Spinal cord (tissue), 10 donors: ENCODE results near the gene RNASEL. TPM values are rescaled to one million over a fixed set of nuclear protein-coding genes. Genes with fewer than 3 reads are reported as not detected.

Source experiments
- DNase-seq, 6 donors: peaks; one replicate each; pipeline versions ENCODE4 v3.0.0 to v3.0.0-alpha.2; 2013 to 2015; ENCODE audit warnings: low spot score in 6 of 6, low read depth in 4 of 6
- H3K27ac ChIP-seq: one replicate; pipeline ENCODE4 v1.5.1; 2013; ENCODE audit warnings: low read depth, low read length, control low read depth
- H3K27me3 ChIP-seq: one replicate; pipeline ENCODE4 v1.6.1; 2013; ENCODE audit warnings: low read length; ENCODE audit not compliant: control insufficient read depth, insufficient read depth
- H3K36me3 ChIP-seq: one replicate; pipeline ENCODE4 v1.6.1; 2013; ENCODE audit warnings: low read length; ENCODE audit not compliant: control insufficient read depth, insufficient read depth
- H3K4me1 ChIP-seq: one replicate; pipeline ENCODE4 v1.6.1; 2013; ENCODE audit warnings: low read length; ENCODE audit not compliant: control insufficient read depth, insufficient read depth
- H3K4me3 ChIP-seq: one replicate; pipeline ENCODE4 v1.5.1; 2013; ENCODE audit warnings: low read depth, low read length, control low read depth
- H3K9me3 ChIP-seq: one replicate; pipeline ENCODE4 v1.6.1; 2013; ENCODE audit warnings: low read length; ENCODE audit not compliant: control insufficient read depth, insufficient read depth
- WGBS: methylation state at CpG from one replicate; pipeline ENCODE4 v1.1.5; 2013; ENCODE audit warnings: missing lambda C conversion rate; ENCODE audit not compliant: insufficient coverage; 5-methylcytosine and 5-hydroxymethylcytosine counted together
- polyA plus RNA-seq, 2 donors: library from polyadenylated mRNA; unstranded; fragments of 120-200 nt; gene quantifications; one replicate each; pipeline ENCODE4 v1.2.1, GENCODE V29; 2013; ENCODE audit not compliant: insufficient read length in 2 of 2
- total RNA-seq, 2 donors: library from RNA; depleted of rRNA in 1 of 2; stranded (reverse); fragments of 120-200 nt in 1 of 2; fragments of >200 nt in 1 of 2; gene quantifications; one replicate each; pipeline versions ENCODE4 v1.2.3 to v1.2.4, GENCODE V29; 2013 to 2014
- donor health status: healthy.

Gene RNASEL
- total and polyA plus RNA-seq, 4 donors, result 4.6 to 18.3 (median 7.7) TPM

GRCh38 chr1:182569939-182570610 is 19.0 kb downstream of the RNASEL start:
- Histone ChIP-seq H3K9me3 (peaks cover 4% of the 10 kb centered on the region), H3K4me1 (no peaks in the 10 kb centered on the region), H3K27me3 (no peaks in the 10 kb centered on the region), H3K36me3 (no peaks in the 10 kb centered on the region), H3K27ac (no peak overlapping the region), H3K4me3 (no peak overlapping the region)
- WGBS, result 93% methylated on average over 5 of the region's 6 CpGs
- no peak for DNase-seq

- Histone ChIP-seq H3K36me3 (no peaks in the 10 kb centered on the region), H3K27me3 (no peaks in the 10 kb centered on the region), H3K4me3 (no peak overlapping the region), H3K27ac (no peak overlapping the region), H3K4me1 (no peaks in the 10 kb centered on the region), H3K9me3 (peaks cover 4% of the 10 kb centered on the region)
- DNase-seq, result no peak
- WGBS, result 0% methylated on average over 1 of the region's 3 CpGs
These were observed 20.3 kb downstream of the RNASEL start for GRCh38 chr1:182568647-182569284.

GRCh38 chr1:182567629-182568028 is 21.4 kb downstream of the RNASEL start:
- DNase-seq, result no peak
- no peaks in the 10 kb centered on the region for H3K36me3 ChIP-seq
- no peak overlapping the region for H3K4me3 ChIP-seq
- no peak overlapping the region for H3K27ac ChIP-seq
- peaks cover 4% of the 10 kb centered on the region for H3K9me3 ChIP-seq
- H3K4me1 ChIP-seq, result no peaks in the 10 kb centered on the region
- no peaks in the 10 kb centered on the region for H3K27me3 ChIP-seq
- no CpG with 5 or more reads among the region's 5 CpGs for WGBS

- DNase-seq, result no peak
- Histone ChIP-seq H3K9me3 (peaks cover 4% of the 10 kb centered on the region), H3K36me3 (no peaks in the 10 kb centered on the region), H3K27me3 (no peaks in the 10 kb centered on the region), H3K4me1 (no peaks in the 10 kb centered on the region), H3K27ac (no peak overlapping the region), H3K4me3 (no peak overlapping the region)
- WGBS, result no CpG with 5 or more reads among the region's 3 CpGs
These were observed 23.5 kb downstream of the RNASEL start for GRCh38 chr1:182565537-182565936.

GRCh38 chr1:182564406-182565004 is 24.6 kb downstream of the RNASEL start:
- Histone ChIP-seq H3K27me3 (no peaks in the 10 kb centered on the region), H3K4me1 (no peaks in the 10 kb centered on the region), H3K4me3 (no peak overlapping the region), H3K9me3 (peaks cover 4% of the 10 kb centered on the region), H3K27ac (no peak overlapping the region), H3K36me3 (no peaks in the 10 kb centered on the region)
- WGBS, result no CpG with 5 or more reads among the region's 2 CpGs
- peak in 1 of 6 donors; percentile 72 for DNase-seq

- Histone ChIP-seq H3K27ac (no peak overlapping the region), H3K27me3 (no peaks in the 10 kb centered on the region), H3K36me3 (no peaks in the 10 kb centered on the region), H3K9me3 (peaks cover 4% of the 10 kb centered on the region), H3K4me1 (no peaks in the 10 kb centered on the region), H3K4me3 (no peak overlapping the region)
- 83% methylated on average over 1 of the region's 4 CpGs for WGBS
- peak in 1 of 6 donors; percentile 67 for DNase-seq
These were observed 26.0 kb downstream of the RNASEL start for GRCh38 chr1:182563095-182563494.

GRCh38 chr1:182561456-182561855 is 27.6 kb downstream of the RNASEL start:
- H3K27me3 ChIP-seq, result no peaks in the 10 kb centered on the region
- H3K4me1 ChIP-seq, result no peaks in the 10 kb centered on the region
- no peaks in the 10 kb centered on the region for H3K36me3 ChIP-seq
- no peak overlapping the region for H3K27ac ChIP-seq
- 82% methylated on average over 1 of the region's 4 CpGs for WGBS
- DNase-seq, result peak in 1 of 6 donors; percentile 71
- H3K9me3 ChIP-seq, result peaks cover 3% of the 10 kb centered on the region
- H3K4me3 ChIP-seq, result no peak overlapping the region

- Histone ChIP-seq H3K27me3 (no peaks in the 10 kb centered on the region), H3K4me3 (no peak overlapping the region), H3K4me1 (no peaks in the 10 kb centered on the region), H3K36me3 (no peaks in the 10 kb centered on the region), H3K27ac (no peak overlapping the region), H3K9me3 (no peaks in the 10 kb centered on the region)
- 69% methylated on average over 2 of the region's 7 CpGs for WGBS
- no peak for DNase-seq
These were observed 28.6 kb downstream of the RNASEL start for GRCh38 chr1:182560392-182560984.

GRCh38 chr1:182556279-182556678 is 32.8 kb downstream of the RNASEL start:
- H3K36me3 ChIP-seq, result no peaks in the 10 kb centered on the region
- H3K4me3 ChIP-seq, result no peak overlapping the region

More at GRCh38 chr1:182556279-182556678, 32.8 kb downstream of the RNASEL start:
- DNase-seq, result no peak
- no peak overlapping the region for H3K27ac ChIP-seq
- no peaks in the 10 kb centered on the region for H3K27me3 ChIP-seq
- no peaks in the 10 kb centered on the region for H3K9me3 ChIP-seq
- H3K4me1 ChIP-seq, result no peaks in the 10 kb centered on the region
